GM23248 (cell line): Measurements from ENCODE around the gene CNOT9. TPM values are rescaled to one million over a fixed set of nuclear protein-coding genes. Genes with fewer than 3 reads are reported as not detected.

Experiments used
- DNase-seq: peaks from one replicate; pipeline ENCODE4 v3.0.0-alpha.2; 2015
- H2AFZ ChIP-seq: fragments of 200-600 bp; sonication (generic); 2 replicates; pipeline ENCODE4 v1.6.1; 2016; ENCODE audit warnings: antibody characterized with exemption
- H3F3A ChIP-seq: fragments of 200-600 bp; sonication (generic); 2 replicates; pipeline ENCODE4 v1.6.1; 2016; ENCODE audit warnings: mild to moderate bottlenecking, antibody characterized with exemption, mixed run types; ENCODE audit not compliant: insufficient read depth
- H3K27ac ChIP-seq: fragments of 200-600 bp; sonication (generic); 2 replicates; pipeline ENCODE4 v1.5.1; 2016; ENCODE audit warnings: mild to moderate bottlenecking
- H3K27me3 ChIP-seq: fragments of 200-600 bp; sonication (generic); replicated peaks from 2 replicates; pipeline ENCODE4 v1.6.1; 2016; ENCODE audit warnings: mild to moderate bottlenecking; ENCODE audit not compliant: insufficient read depth
- H3K36me3 ChIP-seq: fragments of 200-600 bp; sonication (generic); 2 replicates; pipeline ENCODE4 v1.6.1; 2016; ENCODE audit warnings: low read depth, mild to moderate bottlenecking
- H3K4me1 ChIP-seq: fragments of 200-600 bp; sonication (generic); 2 replicates; pipeline ENCODE4 v1.6.1; 2016; ENCODE audit warnings: mild to moderate bottlenecking; ENCODE audit not compliant: insufficient read depth
- H3K4me2 ChIP-seq: fragments of 200-600 bp; sonication (generic); one replicate; pipeline ENCODE4 v1.6.1; 2016; ENCODE audit warnings: mild to moderate bottlenecking; ENCODE audit not compliant: unreplicated experiment
- H3K4me3 ChIP-seq: fragments of 200-600 bp; sonication (generic); 2 replicates; pipeline ENCODE4 v1.5.1; 2016; ENCODE audit warnings: mild to moderate bottlenecking
- H3K79me2 ChIP-seq: fragments of 200-600 bp; sonication (generic); 2 replicates; pipeline ENCODE4 v1.6.1; 2016; ENCODE audit warnings: mild to moderate bottlenecking; ENCODE audit not compliant: insufficient read depth
- H3K9ac ChIP-seq: fragments of 200-600 bp; sonication (generic); 2 replicates; pipeline ENCODE4 v1.6.1; 2016; ENCODE audit warnings: mild to moderate bottlenecking
- H3K9me2 ChIP-seq: fragments of 200-600 bp; sonication (generic); 2 replicates; pipeline ENCODE4 v1.6.1; 2016; ENCODE audit warnings: mixed run types, mild to moderate bottlenecking, moderate library complexity; ENCODE audit not compliant: insufficient read depth
- H3K9me3 ChIP-seq: fragments of 200-600 bp; sonication (generic); one replicate; pipeline ENCODE4 v1.6.1; 2017; ENCODE audit warnings: low read depth
- H4K20me1 ChIP-seq: fragments of 200-600 bp; sonication (generic); 2 replicates; pipeline ENCODE4 v1.6.0; 2016; ENCODE audit not compliant: insufficient read depth
- EZH2 ChIP-seq: fragments of 200-600 bp; sonication (generic); IDR thresholded peaks from 2 replicates; pipeline ENCODE4 v1.6.1; 2018; ENCODE audit warnings: antibody characterized with exemption, mild to moderate bottlenecking; ENCODE audit not compliant: insufficient read depth, poor library complexity, severe bottlenecking
- EZH2phosphoT487 ChIP-seq: fragments of 200-600 bp; sonication (generic); IDR thresholded peaks from 2 replicates; pipeline ENCODE4 v1.6.1; 2018; ENCODE audit warnings: antibody characterized with exemption, moderate library complexity, mild to moderate bottlenecking, low read depth; ENCODE audit not compliant: insufficient read depth
- WGBS, 2 experiments: methylation state at CpG; one replicate each; pipeline ENCODE4 v1.1.6; 2015 to 2017; ENCODE audit warnings: low lambda C conversion rate in 2 of 2, low coverage in 1 of 2; ENCODE audit errors: missing lambda C conversion rate in 2 of 2; 5-methylcytosine and 5-hydroxymethylcytosine counted together
- in situ Hi-C: fragments of 300-500 bp; cut with MboI; formaldehyde crosslinking; loops from 2 replicates; pipeline ENCODE4 v1.15.0; 2020
- polyA plus RNA-seq: library from polyadenylated mRNA; unstranded; fragments of >200 nt; fragmentation: Nextera tagmentation; extraction: Ambion mirVana; gene quantifications from 2 replicates; pipeline ENCODE4 v1.2.1, GENCODE V29; 2016
- total RNA-seq: library from RNA; depleted of rRNA; stranded (reverse); fragments of >200 nt; shearing (Covaris generic); gene quantifications from 2 replicates; pipeline ENCODE4 v1.2.3, GENCODE V29; 2014

The CNOT9 gene
- total and polyA plus RNA-seq, 2 experiments from 2014 or later, result 34.8 to 65.8 TPM

- no peaks in the 10 kb centered on the region for H3K79me2 ChIP-seq
- no peak overlapping the region for H3K4me3 ChIP-seq
- H2AFZ ChIP-seq, result no peak overlapping the region
- H3K36me3 ChIP-seq, result peaks cover 5% of the 10 kb centered on the region; the same call in 1 of the 2 replicates
- no peaks in the 10 kb centered on the region for H3K9me2 ChIP-seq
- H4K20me1 ChIP-seq, result no peaks in the 10 kb centered on the region
- peaks cover 4% of the 10 kb centered on the region for H3K4me1 ChIP-seq
- TF ChIP-seq EZH2phosphoT487, result no peak
- no peak for TF ChIP-seq EZH2
- no peaks in the 10 kb centered on the region for H3K27me3 ChIP-seq
- DNase-seq, result peak; percentile 31
- in situ Hi-C loops, result no loop called here
- no peak overlapping the region for H3K9ac ChIP-seq
- H3K4me2 ChIP-seq, result no peak overlapping the region
- no peaks in the 10 kb centered on the region for H3F3A ChIP-seq
- H3K27ac ChIP-seq, result no peak overlapping the region
- no peaks in the 10 kb centered on the region for H3K9me3 ChIP-seq
- 50 to 52% methylated on average over 4 of the region's 4 CpGs for WGBS, 2 experiments
Observed at GRCh38 chr2:218631837-218632236, 63.2 kb downstream of the CNOT9 start.

GRCh38 chr2:218635719-218636118 is 67.1 kb downstream of the CNOT9 start:
- no peaks in the 10 kb centered on the region for H3F3A ChIP-seq
- peaks cover 23% of the 10 kb centered on the region for H3K36me3 ChIP-seq
- no peaks in the 10 kb centered on the region for H3K9me3 ChIP-seq
- H3K4me2 ChIP-seq, result no peak overlapping the region
- no peaks in the 10 kb centered on the region for H3K27me3 ChIP-seq
- TF ChIP-seq EZH2, result no peak
- no peak for TF ChIP-seq EZH2phosphoT487
- H3K9ac ChIP-seq, result no peak overlapping the region
- H4K20me1 ChIP-seq, result no peaks in the 10 kb centered on the region
- no peak overlapping the region for H2AFZ ChIP-seq
- no peak overlapping the region for H3K4me3 ChIP-seq
- H3K27ac ChIP-seq, result no peak overlapping the region
- WGBS, 2 experiments, result 83 to 92% methylated on average over 5 of the region's 5 CpGs
- H3K79me2 ChIP-seq, result no peaks in the 10 kb centered on the region
- H3K9me2 ChIP-seq, result no peaks in the 10 kb centered on the region
- peaks cover 4% of the 10 kb centered on the region for H3K4me1 ChIP-seq
- DNase-seq, result no peak
- in situ Hi-C loops, result no loop called here

GRCh38 chr2:218638372-218638771 is 69.7 kb downstream of the CNOT9 start:
- H3K4me1 ChIP-seq, result no peaks in the 10 kb centered on the region
- H3K9me2 ChIP-seq, result no peaks in the 10 kb centered on the region
- no peak overlapping the region for H3K9ac ChIP-seq
- H2AFZ ChIP-seq, result no peak overlapping the region
- no peaks in the 10 kb centered on the region for H3K9me3 ChIP-seq
- TF ChIP-seq EZH2phosphoT487, result no peak
- no peak for TF ChIP-seq EZH2
- no peaks in the 10 kb centered on the region for H3K27me3 ChIP-seq
- WGBS, 2 experiments, result 98% methylated on average over 18 of the region's 18 CpGs
- no peak overlapping the region for H3K4me2 ChIP-seq
- in situ Hi-C loops, result no loop called here
- no peaks in the 10 kb centered on the region for H4K20me1 ChIP-seq
- no peaks in the 10 kb centered on the region for H3K79me2 ChIP-seq
- H3K36me3 ChIP-seq, result peaks cover 23% of the 10 kb centered on the region
- H3K27ac ChIP-seq, result no peak overlapping the region
- H3K4me3 ChIP-seq, result no peak overlapping the region
- no peaks in the 10 kb centered on the region for H3F3A ChIP-seq
- DNase-seq, result no peak

GRCh38 chr2:218642121-218642656 is 73.5 kb downstream of the CNOT9 start:
- H3K9me3 ChIP-seq, result no peaks in the 10 kb centered on the region
- no peak overlapping the region for H3K9ac ChIP-seq
- no peak for TF ChIP-seq EZH2
- H2AFZ ChIP-seq, result no peak overlapping the region
- no peak overlapping the region for H3K27ac ChIP-seq
- no peak overlapping the region for H3K4me3 ChIP-seq
- no peaks in the 10 kb centered on the region for H3K27me3 ChIP-seq
- H4K20me1 ChIP-seq, result no peaks in the 10 kb centered on the region
- DNase-seq, result no peak
- no peaks in the 10 kb centered on the region for H3K9me2 ChIP-seq
- H3K4me1 ChIP-seq, result peaks cover 10% of the 10 kb centered on the region; the same call in 1 of the 2 replicates
- WGBS, 2 experiments, result 91% methylated on average over 18 of the region's 18 CpGs
- no peak overlapping the region for H3K4me2 ChIP-seq
- no peaks in the 10 kb centered on the region for H3K79me2 ChIP-seq
- peaks cover 4% of the 10 kb centered on the region; the same call in 1 of the 2 replicates for H3F3A ChIP-seq
- H3K36me3 ChIP-seq, result peaks cover 18% of the 10 kb centered on the region
- in situ Hi-C loops, result no loop called here

- H3K9ac ChIP-seq, result no peak overlapping the region
- no peaks in the 10 kb centered on the region for H4K20me1 ChIP-seq
- H3K27me3 ChIP-seq, result no peaks in the 10 kb centered on the region
- H3K9me2 ChIP-seq, result no peaks in the 10 kb centered on the region
- no peak overlapping the region for H3K4me3 ChIP-seq
- no peak for TF ChIP-seq EZH2phosphoT487
- no peak for TF ChIP-seq EZH2
- H3K36me3 ChIP-seq, result peaks cover 14% of the 10 kb centered on the region
- no peak overlapping the region for H2AFZ ChIP-seq
- no peak overlapping the region for H3K27ac ChIP-seq
- peaks cover 4% of the 10 kb centered on the region; the same call in 1 of the 2 replicates for H3F3A ChIP-seq
- DNase-seq, result no peak
- H3K79me2 ChIP-seq, result no peaks in the 10 kb centered on the region
- in situ Hi-C loops, result no loop called here
- peaks cover 10% of the 10 kb centered on the region; the same call in 1 of the 2 replicates for H3K4me1 ChIP-seq
- 89 to 93% methylated on average over 17 of the region's 17 CpGs for WGBS, 2 experiments
- H3K9me3 ChIP-seq, result no peaks in the 10 kb centered on the region
- no peak overlapping the region for H3K4me2 ChIP-seq
Observed at GRCh38 chr2:218642786-218643185, 74.1 kb downstream of the CNOT9 start.
